ENCODE measurements around the gene TAGLN2.

The TAGLN2 gene

DNA sequence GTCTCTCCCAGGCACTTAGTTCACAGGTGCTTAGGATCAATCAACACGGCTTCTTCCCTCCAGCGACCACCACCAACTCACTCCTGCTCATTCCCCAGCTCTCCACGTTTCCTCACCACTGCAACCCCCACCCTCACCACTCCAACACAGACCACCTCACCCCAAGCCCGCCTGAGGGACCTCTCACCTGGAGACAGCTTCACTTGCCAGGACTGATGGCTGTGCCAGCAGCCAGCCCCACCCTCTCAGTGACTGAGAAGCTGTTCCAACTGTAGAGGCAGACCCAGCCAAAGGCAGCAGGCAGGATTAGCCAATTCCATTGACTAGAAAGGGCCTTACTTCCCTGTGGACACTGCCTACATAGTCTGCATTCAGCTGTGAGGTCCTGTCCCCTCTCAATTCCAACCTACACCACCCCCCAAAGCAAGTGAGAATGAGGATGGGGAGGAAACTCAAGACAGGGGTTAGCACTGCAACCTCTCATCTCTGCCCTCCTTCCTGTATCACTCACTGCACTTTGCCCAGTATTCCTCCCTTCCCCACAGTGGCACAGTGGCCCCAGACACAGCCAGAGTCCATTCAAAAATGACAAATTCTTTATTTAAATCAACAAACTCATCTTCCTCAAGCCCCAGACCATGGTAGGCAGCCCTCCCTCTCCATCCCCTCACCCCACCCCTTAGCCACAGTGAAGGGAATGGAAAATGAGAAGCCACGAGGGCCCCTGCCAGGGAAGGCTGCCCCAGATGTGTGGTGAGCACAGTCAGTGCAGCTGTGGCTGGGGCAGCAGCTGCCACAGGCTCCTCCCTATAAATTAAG, 7.6 kb downstream of the TAGLN2 start:
- TF ChIP-seq, protein P1, sequence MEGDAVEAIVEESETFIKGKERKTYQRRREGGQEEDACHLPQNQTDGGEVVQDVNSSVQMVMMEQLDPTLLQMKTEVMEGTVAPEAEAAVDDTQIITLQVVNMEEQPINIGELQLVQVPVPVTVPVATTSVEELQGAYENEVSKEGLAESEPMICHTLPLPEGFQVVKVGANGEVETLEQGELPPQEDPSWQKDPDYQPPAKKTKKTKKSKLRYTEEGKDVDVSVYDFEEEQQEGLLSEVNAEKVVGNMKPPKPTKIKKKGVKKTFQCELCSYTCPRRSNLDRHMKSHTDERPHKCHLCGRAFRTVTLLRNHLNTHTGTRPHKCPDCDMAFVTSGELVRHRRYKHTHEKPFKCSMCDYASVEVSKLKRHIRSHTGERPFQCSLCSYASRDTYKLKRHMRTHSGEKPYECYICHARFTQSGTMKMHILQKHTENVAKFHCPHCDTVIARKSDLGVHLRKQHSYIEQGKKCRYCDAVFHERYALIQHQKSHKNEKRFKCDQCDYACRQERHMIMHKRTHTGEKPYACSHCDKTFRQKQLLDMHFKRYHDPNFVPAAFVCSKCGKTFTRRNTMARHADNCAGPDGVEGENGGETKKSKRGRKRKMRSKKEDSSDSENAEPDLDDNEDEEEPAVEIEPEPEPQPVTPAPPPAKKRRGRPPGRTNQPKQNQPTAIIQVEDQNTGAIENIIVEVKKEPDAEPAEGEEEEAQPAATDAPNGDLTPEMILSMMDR (IDR thresholded peaks at IDR 0.05; ENCODE audit: poor library complexity, severe bottlenecking): no peak
- H3K27ac ChIP-seq (ENCODE audit: poor library complexity, severe bottlenecking): peak overlapping the region; percentile 94
- no peaks in the 10 kb centered on the region for H3K27me3 ChIP-seq (ENCODE audit: insufficient read depth, poor library complexity, severe bottlenecking)
- H3K4me3 ChIP-seq (ENCODE audit: severe bottlenecking): no peak overlapping the region
- no peak for DNase-seq (ENCODE audit: low spot score)
- no peak for ATAC-seq (ENCODE audit: low read depth)
- no peaks in the 10 kb centered on the region for H3K9me3 ChIP-seq (ENCODE audit: severe bottlenecking)
- peaks cover 36% of the 10 kb centered on the region for H3K4me1 ChIP-seq (ENCODE audit: insufficient read depth, poor library complexity, severe bottlenecking)
- peaks cover 59% of the 10 kb centered on the region for H3K36me3 ChIP-seq (ENCODE audit: low read depth)

DNA sequence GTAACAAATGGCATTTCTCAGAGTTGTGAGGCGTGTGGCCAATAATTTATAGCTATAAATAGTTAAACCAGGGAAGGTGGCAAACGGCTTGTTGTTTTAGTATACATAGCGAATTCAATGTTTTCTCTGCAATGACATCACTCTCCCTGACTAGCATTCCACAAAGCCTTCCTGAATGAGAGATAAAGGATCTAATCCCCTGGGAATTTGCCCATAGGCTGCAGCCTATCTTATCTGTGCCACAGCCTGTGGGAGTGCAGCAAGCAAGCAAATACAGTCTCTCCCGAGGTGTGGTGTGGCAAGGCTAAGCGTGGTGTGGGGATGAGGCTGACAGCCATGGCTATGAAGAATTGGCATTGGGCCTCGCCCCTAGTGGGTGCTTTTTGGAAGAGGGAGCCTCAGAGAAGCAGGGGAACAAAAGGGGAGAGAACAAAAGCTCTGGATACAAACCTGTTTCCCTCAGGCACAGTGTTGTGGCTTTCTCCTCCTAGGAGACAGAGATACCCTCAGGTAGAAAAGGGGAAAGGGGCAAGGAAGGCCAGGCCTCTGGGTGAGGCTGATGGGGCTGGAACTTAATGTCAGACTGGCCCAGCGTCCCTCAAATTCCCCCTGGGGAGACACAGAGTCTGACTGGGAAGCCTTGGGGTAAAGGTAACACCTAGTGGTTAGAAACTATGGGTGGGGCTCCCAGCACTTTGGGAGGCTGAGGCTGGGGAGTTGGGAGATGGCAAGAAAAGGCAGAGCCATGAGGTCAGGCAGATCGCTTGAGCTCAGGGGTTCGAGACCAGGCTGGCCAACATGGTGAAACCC, 8.9 kb downstream of the TAGLN2 start:
- ATAC-seq (ENCODE audit: low read depth): peak; percentile 87
- no peak overlapping the region for H3K4me3 ChIP-seq (ENCODE audit: severe bottlenecking)
- TF ChIP-seq, protein P1 (IDR thresholded peaks at IDR 0.05; ENCODE audit: poor library complexity, severe bottlenecking): no peak
- DNase-seq (ENCODE audit: low spot score): no peak
- H3K4me1 ChIP-seq (ENCODE audit: insufficient read depth, poor library complexity, severe bottlenecking): peaks cover 31% of the 10 kb centered on the region
- H3K36me3 ChIP-seq (ENCODE audit: low read depth): peaks cover 47% of the 10 kb centered on the region
- H3K9me3 ChIP-seq (ENCODE audit: severe bottlenecking): no peaks in the 10 kb centered on the region
- H3K27ac ChIP-seq (ENCODE audit: poor library complexity, severe bottlenecking): peak overlapping the region; percentile 94
- no peaks in the 10 kb centered on the region for H3K27me3 ChIP-seq (ENCODE audit: insufficient read depth, poor library complexity, severe bottlenecking)

DNA sequence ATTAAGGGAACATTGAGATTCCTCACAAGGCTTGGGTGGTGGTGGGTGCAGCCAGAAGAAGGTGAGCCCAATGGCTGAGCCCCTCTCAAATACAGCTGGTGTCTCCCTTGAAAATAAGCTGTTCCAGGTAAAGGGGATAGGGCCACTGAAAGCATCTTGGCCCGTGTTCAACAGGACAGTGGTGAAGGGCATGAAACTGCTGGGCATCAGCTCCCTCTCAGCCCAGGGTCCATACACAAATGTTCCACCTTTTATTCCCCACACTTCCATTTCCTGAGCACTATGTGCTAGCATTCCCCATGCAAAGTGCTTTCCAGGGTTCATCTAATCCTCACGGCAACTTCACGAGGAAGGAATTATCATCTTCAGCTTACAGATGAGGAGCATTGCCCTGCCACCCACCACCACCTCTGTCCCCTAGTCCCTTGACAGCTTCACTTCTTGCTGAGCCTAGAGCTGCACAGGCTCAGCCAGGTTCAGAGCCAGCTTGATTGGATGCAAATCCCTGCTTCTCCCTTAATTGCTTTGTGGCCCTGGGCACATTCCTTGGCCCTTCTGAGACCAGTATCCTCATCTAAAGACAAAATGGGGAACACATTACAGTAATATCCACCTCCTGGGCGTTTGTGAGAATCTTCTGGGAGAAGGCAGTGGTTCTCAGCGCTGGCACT, 9.6 kb downstream of the TAGLN2 start:
- peaks cover 36% of the 10 kb centered on the region for H3K4me1 ChIP-seq (ENCODE audit: insufficient read depth, poor library complexity, severe bottlenecking)
- H3K9me3 ChIP-seq (ENCODE audit: severe bottlenecking): no peaks in the 10 kb centered on the region
- H3K27me3 ChIP-seq (ENCODE audit: insufficient read depth, poor library complexity, severe bottlenecking): no peaks in the 10 kb centered on the region
- TF ChIP-seq, protein P1 (IDR thresholded peaks at IDR 0.05; ENCODE audit: poor library complexity, severe bottlenecking): no peak
- peak overlapping the region; percentile 94 for H3K27ac ChIP-seq (ENCODE audit: poor library complexity, severe bottlenecking)
- ATAC-seq (ENCODE audit: low read depth) (no peak; the same call in 1 of the 3 replicates), DNase-seq (ENCODE audit: low spot score) (no peak)
- H3K4me3 ChIP-seq (ENCODE audit: severe bottlenecking): no peak overlapping the region
- peaks cover 40% of the 10 kb centered on the region for H3K36me3 ChIP-seq (ENCODE audit: low read depth)

DNA sequence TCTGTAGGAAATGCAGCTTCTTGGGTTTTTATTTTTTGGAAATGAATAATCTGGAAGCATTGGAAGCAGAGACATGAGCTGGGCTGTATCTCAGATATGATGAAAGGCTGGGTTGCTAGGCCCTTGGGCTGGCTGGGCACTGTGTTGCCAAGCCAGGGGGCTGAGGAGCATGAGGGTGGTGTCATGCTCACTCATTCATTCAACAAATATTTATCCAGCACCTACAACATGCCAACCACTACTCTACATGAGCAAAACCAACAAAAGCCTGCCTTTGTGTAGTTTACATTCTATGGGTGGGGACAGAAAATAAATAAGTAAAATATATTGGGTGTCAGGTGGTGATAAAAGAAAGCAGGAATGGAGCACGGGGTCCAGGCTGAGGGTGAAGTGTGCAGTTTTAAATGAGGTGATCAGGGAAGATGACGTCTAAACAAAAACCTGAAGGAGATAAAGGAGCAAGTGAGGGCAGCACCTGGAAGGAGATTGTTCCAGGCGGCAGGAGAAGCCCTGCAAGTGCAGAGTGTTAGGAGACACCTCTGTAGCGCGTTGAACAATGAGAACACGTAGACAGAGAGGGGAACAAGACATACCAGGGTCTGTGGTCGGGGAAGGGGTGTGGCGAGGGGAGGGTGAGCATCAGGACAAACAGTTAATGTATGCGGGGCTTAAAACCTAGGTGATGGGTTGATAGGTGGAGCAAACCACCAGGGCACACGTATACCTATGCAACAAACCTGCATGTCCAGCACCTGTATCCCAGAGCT, 10.9 kb downstream of the TAGLN2 start:
- TF ChIP-seq, protein P1 (IDR thresholded peaks at IDR 0.05; ENCODE audit: poor library complexity, severe bottlenecking): no peak
- H3K9me3 ChIP-seq (ENCODE audit: severe bottlenecking): no peaks in the 10 kb centered on the region
- H3K27ac ChIP-seq (ENCODE audit: poor library complexity, severe bottlenecking): no peak overlapping the region
- no peaks in the 10 kb centered on the region for H3K27me3 ChIP-seq (ENCODE audit: insufficient read depth, poor library complexity, severe bottlenecking)
- H3K4me1 ChIP-seq (ENCODE audit: insufficient read depth, poor library complexity, severe bottlenecking): peaks cover 46% of the 10 kb centered on the region
- H3K4me3 ChIP-seq (ENCODE audit: severe bottlenecking): no peak overlapping the region
- ATAC-seq (ENCODE audit: low read depth): no peak
- H3K36me3 ChIP-seq (ENCODE audit: low read depth): peaks cover 27% of the 10 kb centered on the region
- DNase-seq (ENCODE audit: low spot score): peak; percentile 11

Data from RWPE2 (cell line).